Keratinocyte (primary cell): ENCODE measurements around the gene STRN3. TPM values are rescaled to one million over a fixed set of nuclear protein-coding genes. Genes with fewer than 3 reads are reported as not detected.
"Not testable (repeated sequence)": the region's sequence is repeated elsewhere in the genome, so short reads cannot be mapped to it uniquely, and the experiment has no call there.

Source experiments
- DNase-seq: peaks from one replicate; pipeline ENCODE4 v3.0.0-alpha.2; 2011; ENCODE audit warnings: low read depth, missing footprints, low spot score
- FAIRE-seq: peaks from 2 replicates; lab custom pipeline; 2011; peaks lifted over from hg19 to GRCh38; lab: Jason Lieb, UNC
- H2AFZ ChIP-seq: 2 replicates; pipeline ENCODE4 v1.6.0; 2012; ENCODE audit warnings: low read length, control low read depth, inconsistent platforms; ENCODE audit not compliant: control insufficient read depth
- H3K27ac ChIP-seq: 2 replicates; pipeline ENCODE4 v1.5.1; 2011; ENCODE audit warnings: low read length; ENCODE audit not compliant: control insufficient read depth, insufficient read depth
- H3K27me3 ChIP-seq: 3 replicates; pipeline ENCODE4 v1.6.0; 2011; ENCODE audit warnings: low read length; ENCODE audit not compliant: control insufficient read depth, insufficient read depth; ENCODE audit errors: extremely low read depth
- H3K36me3 ChIP-seq, 2 experiments: 2 replicates in 1 of 2; 3 replicates in 1 of 2; pipeline ENCODE4 v1.5.1; 2011; ENCODE audit warnings: low read length in 2 of 2, mild to moderate bottlenecking in 1 of 2; ENCODE audit not compliant: control insufficient read depth in 2 of 2, insufficient read depth in 2 of 2; ENCODE audit errors: extremely low read depth in 1 of 2
- H3K4me1 ChIP-seq: 3 replicates; pipeline ENCODE4 v1.5.1; 2011; ENCODE audit warnings: low read length; ENCODE audit not compliant: control insufficient read depth, insufficient read depth; ENCODE audit errors: extremely low read depth
- H3K4me2 ChIP-seq: 3 replicates; pipeline ENCODE4 v1.6.0; 2011; ENCODE audit warnings: low read depth, low read length; ENCODE audit not compliant: control insufficient read depth, insufficient read depth; ENCODE audit errors: extremely low read depth
- H3K4me3 ChIP-seq, 3 experiments: fragments of 200-600 bp in 1 of 3; sonication (generic) in 1 of 3; 2 replicates in 2 of 3; 3 replicates in 1 of 3; pipeline ENCODE4 v1.5.1; 2011 to 2016; ENCODE audit warnings: low read length in 3 of 3, mild to moderate bottlenecking in 3 of 3, control low read depth in 2 of 3, inconsistent platforms in 1 of 3, low read depth in 1 of 3, mixed read lengths in 1 of 3, mixed run types in 1 of 3, moderate library complexity in 1 of 3; ENCODE audit not compliant: control insufficient read depth in 2 of 3, insufficient read depth in 2 of 3; ENCODE audit errors: extremely low read depth in 1 of 3
- H3K79me2 ChIP-seq: 2 replicates; pipeline ENCODE4 v1.6.0; 2012; ENCODE audit warnings: low read length; ENCODE audit not compliant: control insufficient read depth, insufficient read depth
- H3K9ac ChIP-seq: 3 replicates; pipeline ENCODE4 v1.6.0; 2011; ENCODE audit warnings: low read length; ENCODE audit not compliant: control insufficient read depth, insufficient read depth; ENCODE audit errors: extremely low read depth
- H3K9me1 ChIP-seq: 3 replicates; pipeline ENCODE4 v1.6.0; 2011; ENCODE audit warnings: low read length; ENCODE audit not compliant: control insufficient read depth, insufficient read depth; ENCODE audit errors: extremely low read depth
- H3K9me3 ChIP-seq: 2 replicates; pipeline ENCODE4 v1.5.1; 2012; ENCODE audit warnings: low read depth, low read length; ENCODE audit not compliant: control insufficient read depth
- H4K20me1 ChIP-seq: 3 replicates; pipeline ENCODE4 v1.6.0; 2011; ENCODE audit warnings: low read length; ENCODE audit not compliant: control insufficient read depth, insufficient read depth; ENCODE audit errors: extremely low read depth
- CTCF ChIP-seq, 3 experiments: IDR thresholded peaks in 1 of 3; conservative IDR thresholded peaks in 1 of 3; optimal IDR thresholded peaks in 1 of 3; 2 replicates in 2 of 3; 3 replicates in 1 of 3; pipeline versions ENCODE3 to v1.5.1; 2011; ENCODE audit warnings: low read length in 3 of 3, mild to moderate bottlenecking in 3 of 3, moderate library complexity in 2 of 3, control low read depth in 1 of 3, inconsistent platforms in 1 of 3; ENCODE audit not compliant: insufficient read depth in 2 of 3; ENCODE audit errors: extremely low read depth in 1 of 3
- EZH2 ChIP-seq: IDR thresholded peaks from one replicate; pipeline ENCODE4 v1.6.1; 2012; ENCODE audit warnings: inconsistent platforms, mild to moderate bottlenecking, low read length, moderate library complexity
- dilution Hi-C: fragments of 300-500 bp; cut with MboI; formaldehyde crosslinking; loops from one replicate; pipeline ENCODE4 v1.7.0; 2020; ENCODE audit warnings: low sequenced_read_pairs; ENCODE audit not compliant: extremely low pct_ligation_motif_present
- polyA plus RNA-seq, 5 experiments: library from polyadenylated mRNA; depleted of rRNA in 3 of 5; stranded (reverse) in 3 of 5; stranded (forward) in 1 of 5; unstranded in 1 of 5; fragments of >200 nt; gene quantifications; 1 replicate in 1 of 5; 2 replicates in 3 of 5; 3 replicates in 1 of 5; pipeline versions ENCODE4 v1.2.1 to v1.2.3, GENCODE V29; 2011 to 2012; ENCODE audit warnings: missing spikeins in 2 of 5, low read depth in 1 of 5, low replicate concordance in 1 of 5

Gene STRN3
- polyA plus RNA-seq, 1 donor (not counting 4 experiments of a cell fraction or from before 2014, with no cell fraction given), result 38.1 TPM

- Histone ChIP-seq H3K79me2 (no peaks in the 10 kb centered on the region), H3K4me2 (no peak overlapping the region), H3K4me3 (no peak overlapping the region), H3K27ac (no peak overlapping the region), H3K27me3 (no peaks in the 10 kb centered on the region), H3K9me1 (no peaks in the 10 kb centered on the region), H3K9ac (no peak overlapping the region), H3K36me3 (no peaks in the 10 kb centered on the region), H2AFZ (no peak overlapping the region), H3K9me3 (no peaks in the 10 kb centered on the region), H4K20me1 (no peaks in the 10 kb centered on the region), H3K4me1 (peaks cover 4% of the 10 kb centered on the region)
- dilution Hi-C loops, result no loop called here
- DNase-seq, result no peak
- TF ChIP-seq CTCF (optimal IDR thresholded peaks at IDR 0.05 in 1 of 3, IDR thresholded peaks at IDR 0.05 in 1 of 3, conservative IDR thresholded peaks at IDR 0.05 in 1 of 3; ENCODE audit: extremely low read depth in 1 of 3, insufficient read depth in 2 of 3, low read length in 3 of 3) (no peak), EZH2 (no peak)
- no peak for FAIRE-seq
Observed at GRCh38 chr14:31043379-31043778, 17.2 kb upstream of the STRN3 start.

GRCh38 chr14:31042893-31043292 is 16.7 kb upstream of the STRN3 start:
- H2AFZ ChIP-seq, H4K20me1 ChIP-seq, dilution Hi-C loops, H3K4me3 ChIP-seq, H3K27me3 ChIP-seq, H3K9ac ChIP-seq, H3K27ac ChIP-seq, H3K4me1 ChIP-seq, DNase-seq, H3K4me2 ChIP-seq, H3K36me3 ChIP-seq, H3K79me2 ChIP-seq, H3K9me3 ChIP-seq, H3K9me1 ChIP-seq, FAIRE-seq: not testable (repeated sequence)

- Histone ChIP-seq H3K79me2 (no peaks in the 10 kb centered on the region), H3K4me1 (peaks cover 3% of the 10 kb centered on the region), H3K36me3 (no peaks in the 10 kb centered on the region), H3K27me3 (no peaks in the 10 kb centered on the region), H3K9ac (no peak overlapping the region), H4K20me1 (no peaks in the 10 kb centered on the region), H3K27ac (no peak overlapping the region), H3K9me3 (no peaks in the 10 kb centered on the region), H3K4me3 (no peak overlapping the region), H2AFZ (no peak overlapping the region), H3K9me1 (no peaks in the 10 kb centered on the region), H3K4me2 (no peak overlapping the region)
- TF ChIP-seq EZH2, result no peak
- no peak for TF ChIP-seq CTCF (optimal IDR thresholded peaks at IDR 0.05 in 1 of 3, IDR thresholded peaks at IDR 0.05 in 1 of 3, conservative IDR thresholded peaks at IDR 0.05 in 1 of 3; ENCODE audit: extremely low read depth in 1 of 3, insufficient read depth in 2 of 3, low read length in 3 of 3)
- DNase-seq (no peak), FAIRE-seq (no peak)
- dilution Hi-C loops, result no loop called here
Observed at GRCh38 chr14:31042300-31042699, 16.1 kb upstream of the STRN3 start.
